ENCODE results near the gene TMEM176A. TPM values are rescaled to one million over a fixed set of nuclear protein-coding genes. Genes with fewer than 3 reads are reported as not detected.

TMEM176A gene
- polyA plus RNA-seq, 2 of the 4 experiments (the other 2 are of a cell fraction) = 0.05 TPM; not detected in 1

GRCh38 chr7:150848561-150849115 lies 48.1 kb downstream of the TMEM176A start:
- ChIA-PET CTCF (no interaction called here), POLR2A (no interaction called here)
- Histone ChIP-seq H3K4me1 (no peaks in the 10 kb centered on the region), H3K4me3 (no peak overlapping the region), H3K27ac (no peak overlapping the region), H3K4me2 (no peak overlapping the region), H3K9me3 (no peaks in the 10 kb centered on the region)
- FAIRE-seq (no peak), DNase-seq (ENCODE audit: low read depth in 1 of 2, low spot score in 1 of 2) (no peak), ATAC-seq (no peak)
- 16% methylated on average over 3 of the region's 3 CpGs for WGBS (ENCODE audit: missing lambda C conversion rate)
- TF ChIP-seq TP53 (CRISPR knock-in tag; IDR thresholded peaks at IDR 0.05) (no peak), CEBPB (IDR thresholded peaks at IDR 0.05) (no peak), MYC (IDR thresholded peaks at IDR 0.05; ENCODE audit: borderline replicate concordance, low read length) (no peak), PHF8 (IDR thresholded peaks at IDR 0.05; ENCODE audit: borderline replicate concordance, low read depth) (no peak), FOSB (CRISPR knock-in tag; IDR thresholded peaks at IDR 0.05) (no peak), HDAC2 (IDR thresholded peaks at IDR 0.05) (no peak), ZNF302 (CRISPR knock-in tag; IDR thresholded peaks at IDR 0.05) (no peak)

- no peak for DNase-seq (ENCODE audit: low read depth in 1 of 2, low spot score in 1 of 2)
- H3K4me2 ChIP-seq = no peak overlapping the region
- H3K27ac ChIP-seq = no peak overlapping the region
- H3K4me1 ChIP-seq = no peaks in the 10 kb centered on the region
- no peak for ATAC-seq
- no peak overlapping the region for H3K4me3 ChIP-seq
- ChIA-PET POLR2A (no interaction called here), CTCF (interaction anchor here (0.6 to 1.1 kb wide), 2 partner anchors 71 to 1210 kb away, joined by 3 read pairs; no protein-coding TSS in a partner anchor)
- no peaks in the 10 kb centered on the region for H3K9me3 ChIP-seq
- WGBS (ENCODE audit: missing lambda C conversion rate) = 11% methylated on average over 10 of the region's 10 CpGs
- TF ChIP-seq PBX3 (IDR thresholded peaks at IDR 0.05) (no peak), MAFK (IDR thresholded peaks at IDR 0.05; ENCODE audit: partially characterized antibody) (no peak), HOXB5 (CRISPR knock-in tag; IDR thresholded peaks at IDR 0.05) (no peak), KDM5A (IDR thresholded peaks at IDR 0.05) (no peak), RNF2 (IDR thresholded peaks at IDR 0.05; ENCODE audit: borderline replicate concordance, low read depth) (no peak), NPAS2 (CRISPR knock-in tag; IDR thresholded peaks at IDR 0.05; ENCODE audit: borderline replicate concordance) (no peak)
- no peak for FAIRE-seq
Measured at GRCh38 chr7:150849204-150849775, 48.7 kb downstream of the TMEM176A start.

GRCh38 chr7:150850273-150850672 lies 49.7 kb downstream of the TMEM176A start:
- H3K4me3 ChIP-seq = no peak overlapping the region
- CTCF ChIA-PET = interaction anchor here (1.1 kb wide), 1 partner anchor 72 kb away, joined by 3 read pairs; no protein-coding TSS in a partner anchor
- no peaks in the 10 kb centered on the region for H3K9me3 ChIP-seq
- FAIRE-seq (no peak), ATAC-seq (no peak), DNase-seq (ENCODE audit: low read depth in 1 of 2, low spot score in 1 of 2) (no peak)
- POLR2A ChIA-PET = no interaction called here
- WGBS (ENCODE audit: missing lambda C conversion rate) = 27% methylated on average over 5 of the region's 5 CpGs
- TF ChIP-seq NFE2L2 (conservative IDR thresholded peaks at IDR 0.05; ENCODE audit: low read length) (no peak), HES2 (IDR thresholded peaks at IDR 0.05) (no peak), KDM1A (IDR thresholded peaks at IDR 0.05; ENCODE audit: low read depth) (no peak), EHF (CRISPR knock-in tag; IDR thresholded peaks at IDR 0.05) (no peak), JUNB (IDR thresholded peaks at IDR 0.05) (no peak), ZFP36 (IDR thresholded peaks at IDR 0.05; ENCODE audit: borderline replicate concordance, partially characterized antibody) (no peak), TFCP2L1 (CRISPR knock-in tag; IDR thresholded peaks at IDR 0.05) (no peak), BHLHE40 (IDR thresholded peaks at IDR 0.05; ENCODE audit: low read depth, low read length) (no peak), ESRRA (IDR thresholded peaks at IDR 0.05; ENCODE audit: borderline replicate concordance, low read length) (no peak)
- H3K4me2 ChIP-seq = no peak overlapping the region
- H3K27ac ChIP-seq = no peak overlapping the region
- no peaks in the 10 kb centered on the region for H3K4me1 ChIP-seq

Measured in A549 (cell line).